DOHH2 (cell line): ENCODE measurements around the gene CDK13.

ENCODE experiments used
- H3F3A ChIP-seq: fragments of 200-600 bp; sonication (generic), shearing (Covaris generic); 2 replicates; pipeline ENCODE4 v1.6.0; 2016; ENCODE audit warnings: antibody characterized with exemption, mild to moderate bottlenecking; ENCODE audit not compliant: control insufficient read depth, insufficient read depth
- H3K27ac ChIP-seq: fragments of 200-600 bp; sonication (generic); 2 replicates; pipeline ENCODE4 v1.5.1; 2014; ENCODE audit warnings: low read depth, mild to moderate bottlenecking, low read length, moderate library complexity
- H3K27me3 ChIP-seq: fragments of 200-600 bp; sonication (generic); 2 replicates; pipeline ENCODE4 v1.6.1; 2014; ENCODE audit warnings: mild to moderate bottlenecking, low read length, mixed read lengths; ENCODE audit not compliant: control insufficient read depth
- H3K36me3 ChIP-seq: fragments of 200-600 bp; sonication (generic); 2 replicates; pipeline ENCODE4 v1.6.1; 2014; ENCODE audit warnings: mild to moderate bottlenecking, low read length, moderate library complexity, mixed read lengths; ENCODE audit not compliant: control insufficient read depth
- H3K4me1 ChIP-seq: fragments of 200-600 bp; sonication (generic); 2 replicates; pipeline ENCODE4 v1.6.1; 2014; ENCODE audit warnings: mild to moderate bottlenecking, low read length, mixed read lengths; ENCODE audit not compliant: control insufficient read depth
- H3K4me2 ChIP-seq: fragments of 200-600 bp; sonication (generic); 2 replicates; pipeline ENCODE4 v1.6.0; 2014; ENCODE audit warnings: mild to moderate bottlenecking, low read length, moderate library complexity
- H3K4me3 ChIP-seq: fragments of 200-600 bp; sonication (generic); 2 replicates; pipeline ENCODE4 v1.5.1; 2014; ENCODE audit warnings: mild to moderate bottlenecking, low read length, mixed read lengths
- H3K79me2 ChIP-seq: fragments of 200-600 bp; sonication (generic); 2 replicates; pipeline ENCODE4 v1.6.1; 2014; ENCODE audit warnings: mild to moderate bottlenecking, low read length, mixed read lengths; ENCODE audit not compliant: control insufficient read depth
- H3K9me2 ChIP-seq: fragments of 200-600 bp; sonication (generic); replicated peaks from 2 replicates; pipeline ENCODE4 v1.6.1; 2014; ENCODE audit warnings: mild to moderate bottlenecking, low read length, mixed read lengths; ENCODE audit not compliant: control insufficient read depth
- H3K9me3 ChIP-seq: fragments of 200-600 bp; sonication (generic); 2 replicates; pipeline ENCODE4 v1.6.1; 2014; ENCODE audit warnings: antibody characterized with exemption, low read length, mixed read lengths; ENCODE audit not compliant: control insufficient read depth, insufficient read depth
- H4K20me1 ChIP-seq: fragments of 200-600 bp; sonication (generic); 2 replicates; pipeline ENCODE4 v1.6.0; 2014; ENCODE audit warnings: low read depth, mild to moderate bottlenecking, antibody characterized with exemption, low read length, moderate library complexity; ENCODE audit not compliant: control insufficient read depth, insufficient read depth
- EZH2phosphoT487 ChIP-seq: fragments of 200-600 bp; sonication (generic); IDR thresholded peaks from 2 replicates; pipeline ENCODE4 v1.6.1; 2017; ENCODE audit warnings: borderline replicate concordance, mild to moderate bottlenecking, antibody characterized with exemption, low read length, moderate library complexity, mixed read lengths
- TF ChIP-seq, protein P1 (sequence below): fragments of 200-600 bp; sonication (generic); IDR thresholded peaks from one replicate; pipeline ENCODE4 v1.5.1; 2014; ENCODE audit warnings: antibody characterized with exemption, mild to moderate bottlenecking, low read depth, low read length; ENCODE audit not compliant: poor library complexity, severe bottlenecking

Gene CDK13

DNA sequence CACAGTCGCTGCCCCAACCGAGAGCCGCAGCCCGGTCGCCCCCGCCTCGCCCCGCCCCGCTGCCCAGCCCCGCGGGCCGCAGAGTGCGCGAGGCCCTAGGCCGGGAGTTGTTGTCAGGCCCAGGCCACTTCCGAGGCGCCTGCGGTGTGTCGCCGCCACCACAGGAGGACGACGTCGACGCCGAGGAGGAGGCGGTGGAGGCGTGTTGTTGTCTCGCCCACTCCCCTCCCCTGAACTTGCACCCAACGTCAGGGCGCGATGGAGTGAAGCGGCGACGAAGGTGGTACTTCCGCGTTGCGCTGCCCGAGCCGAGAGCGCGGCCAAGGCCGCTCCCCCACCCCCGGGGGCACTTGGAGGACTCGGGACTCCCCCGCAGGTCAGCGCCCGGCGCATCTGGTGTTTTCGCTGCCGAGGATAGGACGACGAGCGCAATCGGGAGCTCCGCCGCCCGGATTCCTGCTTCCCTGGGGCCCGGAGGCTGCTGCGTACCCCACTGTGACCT is at the start of gene CDK13:
CDK13 (plus strand) TSS at position 286 of the 502 bp plus-strand sequence. CDS start 386 bp downstream, outside the sequence.
- peaks cover 28% of the 10 kb centered on the region for H4K20me1 ChIP-seq
- H3K27me3 ChIP-seq = no peaks in the 10 kb centered on the region
- H3K79me2 ChIP-seq = peaks cover 62% of the 10 kb centered on the region
- peak within 1 kb of the TSS; percentile 80 for H3K4me3 ChIP-seq
- peak within 1 kb of the TSS; percentile 77 for H3K4me2 ChIP-seq
- no peaks in the 10 kb centered on the region for H3K9me2 ChIP-seq
- peak within 1 kb of the TSS; percentile 97 for H3K27ac ChIP-seq
- no peak for TF ChIP-seq EZH2phosphoT487
- TF ChIP-seq, protein P1, sequence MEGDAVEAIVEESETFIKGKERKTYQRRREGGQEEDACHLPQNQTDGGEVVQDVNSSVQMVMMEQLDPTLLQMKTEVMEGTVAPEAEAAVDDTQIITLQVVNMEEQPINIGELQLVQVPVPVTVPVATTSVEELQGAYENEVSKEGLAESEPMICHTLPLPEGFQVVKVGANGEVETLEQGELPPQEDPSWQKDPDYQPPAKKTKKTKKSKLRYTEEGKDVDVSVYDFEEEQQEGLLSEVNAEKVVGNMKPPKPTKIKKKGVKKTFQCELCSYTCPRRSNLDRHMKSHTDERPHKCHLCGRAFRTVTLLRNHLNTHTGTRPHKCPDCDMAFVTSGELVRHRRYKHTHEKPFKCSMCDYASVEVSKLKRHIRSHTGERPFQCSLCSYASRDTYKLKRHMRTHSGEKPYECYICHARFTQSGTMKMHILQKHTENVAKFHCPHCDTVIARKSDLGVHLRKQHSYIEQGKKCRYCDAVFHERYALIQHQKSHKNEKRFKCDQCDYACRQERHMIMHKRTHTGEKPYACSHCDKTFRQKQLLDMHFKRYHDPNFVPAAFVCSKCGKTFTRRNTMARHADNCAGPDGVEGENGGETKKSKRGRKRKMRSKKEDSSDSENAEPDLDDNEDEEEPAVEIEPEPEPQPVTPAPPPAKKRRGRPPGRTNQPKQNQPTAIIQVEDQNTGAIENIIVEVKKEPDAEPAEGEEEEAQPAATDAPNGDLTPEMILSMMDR = no peak
- peaks cover 35% of the 10 kb centered on the region for H3K4me1 ChIP-seq
- no peaks in the 10 kb centered on the region for H3K9me3 ChIP-seq
- peaks cover 12% of the 10 kb centered on the region for H3F3A ChIP-seq
- H3K36me3 ChIP-seq = peaks cover 47% of the 10 kb centered on the region

DNA sequence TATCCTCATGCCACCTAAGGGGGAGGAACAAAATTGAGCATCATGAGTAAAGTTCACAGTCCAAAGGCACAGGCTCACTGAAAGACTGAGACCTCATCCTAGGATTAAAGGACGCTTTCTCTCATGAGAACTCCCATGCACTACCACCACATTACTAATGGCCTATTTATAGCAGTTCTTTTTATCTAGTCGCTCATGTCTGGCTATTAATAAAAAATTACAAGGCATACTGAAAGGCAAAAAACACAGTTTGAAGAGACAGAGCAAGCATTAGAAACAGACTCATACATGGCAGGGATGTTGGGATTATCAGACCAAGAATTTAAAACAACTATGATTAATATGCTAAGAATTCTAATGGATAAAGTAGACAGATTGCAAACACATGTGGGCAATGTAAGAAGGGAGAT is 46.0 kb upstream of the CDK13 start:
- no peaks in the 10 kb centered on the region for H3F3A ChIP-seq
- no peaks in the 10 kb centered on the region for H3K79me2 ChIP-seq
- no peaks in the 10 kb centered on the region for H3K4me1 ChIP-seq
- H3K9me3 ChIP-seq = no peaks in the 10 kb centered on the region
- no peak overlapping the region for H3K27ac ChIP-seq
- TF ChIP-seq EZH2phosphoT487 = no peak
- H4K20me1 ChIP-seq = no peaks in the 10 kb centered on the region
- no peaks in the 10 kb centered on the region for H3K9me2 ChIP-seq
- no peak overlapping the region for H3K4me2 ChIP-seq
- H3K36me3 ChIP-seq = no peaks in the 10 kb centered on the region
- H3K4me3 ChIP-seq = no peak overlapping the region
- H3K27me3 ChIP-seq = no peaks in the 10 kb centered on the region

DNA sequence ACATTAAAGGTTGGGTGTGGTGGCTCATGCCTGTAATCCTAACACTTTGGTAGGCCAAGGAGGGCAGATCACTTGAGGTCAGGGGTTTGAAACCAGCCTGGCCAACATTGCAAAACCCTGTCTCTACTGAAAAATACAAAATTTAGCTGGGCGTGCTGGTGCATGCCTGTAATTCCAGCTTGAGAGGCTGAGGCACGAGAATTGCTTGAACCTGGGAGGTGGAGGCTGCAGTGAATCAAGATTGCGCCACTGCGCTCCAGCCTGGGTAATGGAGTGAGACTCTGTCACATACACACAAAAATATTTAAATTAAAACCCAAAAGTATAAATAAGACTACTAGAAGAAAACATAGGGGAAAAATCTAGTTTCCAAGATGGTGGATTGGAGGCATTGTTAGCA is 41.9 kb upstream of the CDK13 start:
- Histone ChIP-seq H4K20me1 (no peaks in the 10 kb centered on the region), H3K27ac (no peak overlapping the region), H3K79me2 (no peaks in the 10 kb centered on the region), H3K4me2 (no peak overlapping the region), H3K4me3 (no peak overlapping the region), H3K36me3 (no peaks in the 10 kb centered on the region), H3K4me1 (no peaks in the 10 kb centered on the region), H3K9me3 (no peaks in the 10 kb centered on the region), H3K9me2 (no peaks in the 10 kb centered on the region), H3K27me3 (0 out of 2 replicates have a peak, but pooled peaks cover 6% of the 10 kb centered on the region), H3F3A (no peaks in the 10 kb centered on the region)
- TF ChIP-seq, protein P1 = no peak
- no peak for TF ChIP-seq EZH2phosphoT487

GRCh38 chr7:39908973-39909372 is 41.1 kb upstream of the CDK13 start:
- no peak overlapping the region for H3K4me3 ChIP-seq
- no peaks in the 10 kb centered on the region for H3K9me3 ChIP-seq
- H3K4me1 ChIP-seq = no peaks in the 10 kb centered on the region
- 0 out of 2 replicates have a peak, but pooled peaks cover 8% of the 10 kb centered on the region for H3K27me3 ChIP-seq
- H3K79me2 ChIP-seq = no peaks in the 10 kb centered on the region
- H3K4me2 ChIP-seq = no peak overlapping the region
- no peaks in the 10 kb centered on the region for H3F3A ChIP-seq
- H3K27ac ChIP-seq = no peak overlapping the region
- H3K36me3 ChIP-seq = no peaks in the 10 kb centered on the region
- H4K20me1 ChIP-seq = no peaks in the 10 kb centered on the region
- no peaks in the 10 kb centered on the region for H3K9me2 ChIP-seq
- no peak for TF ChIP-seq EZH2phosphoT487
- TF ChIP-seq, protein P1 = no peak
